ENCODE data around the gene NAXE.
"Not testable (repeated sequence)": the region's sequence is repeated elsewhere in the genome, so short reads cannot be mapped to it uniquely, and the experiment has no call there.

NAXE gene

DNA sequence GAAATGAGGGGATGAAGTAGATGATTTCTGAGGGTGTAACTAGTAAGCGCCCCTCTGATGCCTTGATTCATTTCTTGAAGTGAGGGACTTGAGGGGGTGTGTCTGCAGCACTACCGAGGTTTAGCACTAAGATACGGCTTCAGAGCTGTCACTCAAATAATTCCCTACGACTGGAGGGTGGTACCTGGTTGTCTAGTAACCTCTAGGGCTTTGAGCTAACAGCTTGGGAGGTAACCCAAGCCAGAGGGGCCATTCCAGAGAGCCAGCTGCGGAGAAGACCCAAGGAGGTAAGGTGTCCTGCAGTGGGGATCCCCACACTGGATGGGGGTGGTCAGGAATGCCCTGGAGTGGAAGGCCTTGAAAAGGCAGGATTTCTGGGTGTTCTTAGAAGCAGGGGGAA lies 12.1 kb upstream of the NAXE start, which contains the start of gene TTC24:
Gene TTC24 (plus strand): TSS at position 252 of the 400 bp plus-strand sequence. CDS start 1,642 bp downstream, outside the sequence.
- DNase-seq: no peak
- TF ChIP-seq POLR2A (IDR thresholded peaks at IDR 0.05; ENCODE audit: low read length) (no peak), GATA1 (IDR thresholded peaks at IDR 0.05; ENCODE audit: low read depth, low read length) (no peak)

GRCh38 chr1:156581661-156582387 lies 9.8 kb upstream of the NAXE start:
- DNase-seq: no peak
- TF ChIP-seq GATA1 (IDR thresholded peaks at IDR 0.05; ENCODE audit: low read depth, low read length): no peak
- no peak for TF ChIP-seq POLR2A (IDR thresholded peaks at IDR 0.05; ENCODE audit: low read length)

GRCh38 chr1:156582388-156583017 lies 9.1 kb upstream of the NAXE start:
- DNase-seq: no peak

DNA sequence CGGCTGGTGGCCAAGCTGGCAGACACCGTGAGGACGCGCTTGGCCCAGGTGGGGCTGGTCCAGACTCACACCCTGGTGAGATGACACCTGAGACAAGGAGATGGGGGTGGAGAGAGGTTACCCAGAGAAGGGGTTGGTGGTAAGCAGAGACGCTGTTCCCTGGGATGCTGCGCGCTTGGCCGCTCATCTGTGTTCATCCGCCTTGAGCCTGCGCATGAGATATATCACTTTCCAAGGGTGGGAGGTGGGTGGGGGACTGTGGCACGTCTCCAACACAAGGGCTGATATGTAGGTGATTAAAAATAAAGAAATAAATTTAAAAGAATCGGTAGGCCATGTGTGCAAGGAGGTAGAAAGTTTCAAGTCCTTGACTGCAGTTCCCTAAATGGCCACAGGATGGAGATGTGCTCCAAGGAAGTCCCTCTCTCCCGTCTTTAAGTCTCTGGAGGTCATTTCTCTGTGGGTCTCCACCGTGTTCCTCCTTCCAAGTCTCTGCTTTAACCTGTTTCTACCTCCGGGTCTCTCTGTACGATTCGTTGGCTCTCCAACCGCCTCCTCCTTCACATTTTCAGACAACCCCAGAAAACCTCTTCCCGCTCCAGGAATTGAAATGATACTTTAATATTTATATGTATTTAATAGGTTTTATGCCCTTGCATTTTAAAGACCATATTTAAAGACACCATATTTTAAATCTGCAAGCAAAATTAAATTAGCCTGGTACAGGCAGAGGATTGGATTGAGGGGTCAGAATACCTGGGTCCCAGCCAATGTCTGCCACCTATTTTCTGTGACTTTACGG lies 7.6 kb upstream of the NAXE start:
- peak; percentile 82 to 89 for DNase-seq
- TF ChIP-seq POLR2A (IDR thresholded peaks at IDR 0.05; ENCODE audit: low read length): no peak
- no peak for TF ChIP-seq GATA1 (IDR thresholded peaks at IDR 0.05; ENCODE audit: low read depth, low read length)

More at GRCh38 chr1:156582388-156583017, 9.1 kb upstream of the NAXE start:
- TF ChIP-seq GATA1 (IDR thresholded peaks at IDR 0.05; ENCODE audit: low read depth, low read length) (no peak), POLR2A (IDR thresholded peaks at IDR 0.05; ENCODE audit: low read length) (no peak)

DNA sequence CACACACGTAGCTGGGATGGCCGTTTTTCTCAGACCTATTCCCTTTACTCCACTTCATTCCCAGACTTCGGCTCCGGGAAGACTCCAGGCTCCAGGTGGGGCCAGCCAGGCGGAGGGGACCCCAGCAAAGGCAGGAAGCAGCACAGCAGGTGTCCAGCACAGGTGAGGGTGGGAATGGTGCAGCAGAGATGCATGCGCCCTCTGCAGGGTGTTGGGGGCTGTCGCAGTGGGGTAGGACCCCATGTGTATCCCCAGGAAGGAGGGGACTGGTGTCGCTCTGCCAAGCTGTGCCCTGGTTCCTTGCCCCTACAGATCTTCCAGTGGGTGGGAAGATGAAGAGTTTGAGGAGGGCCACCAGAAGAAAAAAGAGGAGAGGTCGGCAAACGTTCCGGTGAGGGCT lies 6.8 kb upstream of the NAXE start:
- no peak for DNase-seq
- TF ChIP-seq GATA1 (IDR thresholded peaks at IDR 0.05; ENCODE audit: low read depth, low read length): no peak
- TF ChIP-seq POLR2A (IDR thresholded peaks at IDR 0.05; ENCODE audit: low read length): no peak

DNA sequence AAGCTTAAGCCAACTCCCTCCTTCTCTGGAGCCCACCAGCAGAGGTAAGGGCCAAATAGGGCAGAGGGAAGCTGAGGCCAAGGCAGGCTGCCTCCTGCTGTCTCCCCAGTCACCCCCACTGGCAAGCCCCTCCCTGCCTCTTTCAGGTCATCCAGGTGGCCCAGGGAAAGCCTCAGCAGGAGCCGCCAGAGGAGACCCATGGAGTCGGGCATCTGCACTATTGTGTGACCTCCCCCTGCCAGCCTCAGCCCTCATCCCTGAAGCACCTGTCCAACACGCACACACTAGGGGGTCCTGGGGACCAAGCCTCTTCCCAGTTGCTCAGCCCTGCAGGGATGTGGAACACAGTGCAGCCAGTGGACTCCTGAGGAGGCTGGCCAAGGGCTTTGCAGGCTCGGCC lies 5.3 kb upstream of the NAXE start:
- no peak for DNase-seq
- TF ChIP-seq POLR2A (IDR thresholded peaks at IDR 0.05; ENCODE audit: low read length) (no peak), GATA1 (IDR thresholded peaks at IDR 0.05; ENCODE audit: low read depth, low read length) (no peak)

- no peak for TF ChIP-seq POLR2A (IDR thresholded peaks at IDR 0.05; ENCODE audit: low read length)
- TF ChIP-seq GATA1 (IDR thresholded peaks at IDR 0.05; ENCODE audit: low read depth, low read length): no peak
These were observed 4.6 kb upstream of the NAXE start for GRCh38 chr1:156586892-156587477.

GRCh38 chr1:156587927-156588326 lies 3.6 kb upstream of the NAXE start:
- not testable (repeated sequence) for DNase-seq

More at GRCh38 chr1:156586892-156587477, 4.6 kb upstream of the NAXE start:
- DNase-seq: no peak

GRCh38 chr1:156589546-156589945 lies 2.0 kb upstream of the NAXE start:
- no peak for DNase-seq
- TF ChIP-seq POLR2A (IDR thresholded peaks at IDR 0.05; ENCODE audit: low read length): no peak
- TF ChIP-seq GATA1 (IDR thresholded peaks at IDR 0.05; ENCODE audit: low read depth, low read length): no peak

DNA sequence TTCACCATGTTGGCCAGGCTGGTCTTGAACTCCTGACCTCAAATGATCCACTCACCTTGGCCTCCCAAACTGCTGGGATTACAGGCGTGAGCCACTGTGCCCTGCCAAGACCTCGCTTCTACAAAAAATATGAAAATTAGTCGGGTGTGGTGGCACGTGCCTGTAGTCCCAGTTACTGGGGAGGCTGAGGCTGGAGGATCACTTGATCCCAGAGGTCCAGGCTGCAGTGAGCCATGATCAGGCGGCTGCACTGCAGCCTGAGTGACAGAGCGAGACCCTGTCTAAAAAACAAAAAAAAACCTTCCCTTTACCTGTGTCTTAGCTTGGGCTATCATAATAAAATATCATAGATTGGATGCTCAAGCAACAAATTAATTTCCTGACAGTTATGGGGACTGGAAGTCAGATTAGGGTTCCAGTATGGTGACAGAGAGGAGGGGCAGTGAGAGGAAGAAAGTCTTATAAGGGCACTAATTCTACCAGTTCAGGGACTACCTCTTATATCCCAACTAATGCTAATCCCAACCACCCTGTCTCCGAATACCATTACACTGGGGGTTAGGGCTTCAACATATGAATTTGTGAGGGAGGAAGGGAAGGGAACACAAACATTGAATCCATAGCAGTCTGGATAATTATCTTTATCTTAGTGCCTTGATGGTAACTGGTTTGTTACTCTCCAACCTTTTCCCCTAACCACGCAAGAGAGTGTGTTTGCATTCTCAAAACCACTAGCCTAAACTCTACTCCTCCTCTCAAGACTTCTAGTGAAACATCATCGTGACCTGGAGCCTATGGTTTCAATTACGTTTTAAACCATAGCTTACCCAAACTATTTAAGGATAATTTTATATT lies 1.0 kb upstream of the NAXE start:
- TF ChIP-seq POLR2A (IDR thresholded peaks at IDR 0.05; ENCODE audit: low read length) (no peak), GATA1 (IDR thresholded peaks at IDR 0.05; ENCODE audit: low read depth, low read length) (no peak)
- DNase-seq: no peak

- peak in 1 of 2 experiments; percentile 49 for DNase-seq
- TF ChIP-seq GATA1 (IDR thresholded peaks at IDR 0.05; ENCODE audit: low read depth, low read length): no peak
- no peak for TF ChIP-seq POLR2A (IDR thresholded peaks at IDR 0.05; ENCODE audit: low read length)
These were observed 470 bp upstream of the NAXE start for GRCh38 chr1:156591181-156591431.

DNA sequence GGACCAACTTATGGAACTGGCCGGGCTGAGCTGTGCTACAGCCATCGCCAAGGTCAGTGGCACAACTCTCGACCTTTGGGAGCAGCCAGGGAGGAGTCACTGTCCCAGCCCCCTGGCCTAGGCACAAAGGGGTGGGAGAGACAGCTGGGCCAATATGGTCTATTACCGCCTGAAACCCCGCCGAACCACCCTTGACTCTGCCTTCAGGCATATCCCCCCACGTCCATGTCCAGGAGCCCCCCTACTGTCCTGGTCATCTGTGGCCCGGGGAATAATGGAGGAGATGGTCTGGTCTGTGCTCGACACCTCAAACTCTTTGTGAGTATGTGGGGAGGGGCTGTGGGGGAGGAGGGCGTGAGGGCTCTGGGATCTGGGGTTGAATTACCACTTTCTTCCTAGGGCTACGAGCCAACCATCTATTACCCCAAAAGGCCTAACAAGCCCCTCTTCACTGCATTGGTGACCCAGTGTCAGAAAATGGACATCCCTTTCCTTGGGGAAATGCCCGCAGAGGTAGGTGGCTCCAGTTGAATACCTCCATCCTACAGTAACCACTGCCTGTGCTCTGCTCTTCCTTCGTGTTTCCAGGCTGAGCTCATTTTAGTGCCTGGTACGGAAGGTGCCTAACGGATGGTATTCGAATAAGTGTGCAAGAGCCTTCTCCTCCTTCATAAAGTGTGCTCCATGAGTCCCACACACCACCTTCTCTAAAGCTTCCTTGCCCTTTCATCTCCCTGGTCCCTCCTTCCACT lies 758 bp downstream of the NAXE start:
- TF ChIP-seq POLR2A (IDR thresholded peaks at IDR 0.05; ENCODE audit: low read length): no peak
- no peak for DNase-seq

Data from erythroblast (primary cell).